Liver (tissue), 9 donors: ENCODE measurements around the gene CNTN1. TPM values are rescaled to one million over a fixed set of nuclear protein-coding genes. Genes with fewer than 3 reads are reported as not detected.

ENCODE experiments used
- DNase-seq: peaks from one replicate; pipeline ENCODE4 v3.0.0-alpha.2; 2017; ENCODE audit warnings: low spot score
- H3K27ac ChIP-seq, 2 donors: one replicate each; pipeline ENCODE4 v1.7.0; 2013; ENCODE audit warnings: inconsistent platforms in 2 of 2, low read length in 2 of 2, control low read depth in 1 of 2, low read depth in 1 of 2, mild to moderate bottlenecking in 1 of 2
- H3K27me3 ChIP-seq, 4 donors: one replicate each; pipeline versions ENCODE4 v1.6.1 to v1.7.0; 2013; ENCODE audit warnings: low read length in 3 of 4, inconsistent platforms in 1 of 4, mild to moderate bottlenecking in 1 of 4, moderate library complexity in 1 of 4; ENCODE audit not compliant: control insufficient read depth in 4 of 4, insufficient read depth in 4 of 4
- H3K36me3 ChIP-seq, 4 donors: one replicate each; pipeline versions ENCODE4 v1.6.1 to v1.7.0; 2013; ENCODE audit warnings: low read length in 3 of 4, mild to moderate bottlenecking in 3 of 4, low read depth in 1 of 4, moderate library complexity in 1 of 4; ENCODE audit not compliant: control insufficient read depth in 4 of 4, insufficient read depth in 3 of 4
- H3K4me1 ChIP-seq, 4 donors: one replicate each; pipeline versions ENCODE4 v1.6.1 to v1.7.0; 2013; ENCODE audit warnings: low read length in 3 of 4, mild to moderate bottlenecking in 3 of 4, moderate library complexity in 1 of 4; ENCODE audit not compliant: control insufficient read depth in 4 of 4, insufficient read depth in 4 of 4
- H3K4me3 ChIP-seq, 3 donors: one replicate each; pipeline versions ENCODE4 v1.6.1 to v1.7.0; 2013; ENCODE audit warnings: low read length in 3 of 3, control low read depth in 1 of 3, low read depth in 1 of 3, mild to moderate bottlenecking in 1 of 3
- H3K9ac ChIP-seq, 2 donors: one replicate each; pipeline ENCODE4 v1.7.0; 2013; ENCODE audit warnings: low read length in 2 of 2, mild to moderate bottlenecking in 2 of 2, moderate library complexity in 2 of 2, control low read depth in 1 of 2, low read depth in 1 of 2
- H3K9me3 ChIP-seq, 4 donors: one replicate each; pipeline versions ENCODE4 v1.6.1 to v1.7.0; 2013; ENCODE audit warnings: low read length in 3 of 4; ENCODE audit not compliant: control insufficient read depth in 4 of 4
- ATF3 ChIP-seq: IDR thresholded peaks from 2 replicates; pipeline ENCODE4 v1.6.1; 2016; ENCODE audit warnings: antibody characterized with exemption
- CTCF ChIP-seq: fragments of 150-350 bp; IDR thresholded peaks from 2 replicates; pipeline ENCODE4 v1.5.1; 2017; ENCODE audit warnings: improper control_type of control experiment, low read depth, low read length; ENCODE audit not compliant: missing input control
- EGR1 ChIP-seq, 2 donors: IDR thresholded peaks; 2 replicates each; pipeline ENCODE4 v1.6.1; 2016 to 2018; ENCODE audit warnings: antibody characterized with exemption in 2 of 2, low read depth in 2 of 2
- FOXA1 ChIP-seq: IDR thresholded peaks from 2 replicates; pipeline ENCODE4 v1.6.1; 2016; ENCODE audit warnings: antibody characterized with exemption
- FOXA2 ChIP-seq: IDR thresholded peaks from 2 replicates; pipeline ENCODE4 v1.6.1; 2016; ENCODE audit warnings: antibody characterized with exemption
- HNF4A ChIP-seq, 2 donors: conservative IDR thresholded peaks; 2 replicates each; pipeline ENCODE4 v1.6.1; 2016; ENCODE audit warnings: antibody characterized with exemption in 2 of 2, mild to moderate bottlenecking in 2 of 2
- HNF4G ChIP-seq: IDR thresholded peaks from 2 replicates; pipeline ENCODE4 v1.6.1; 2016; ENCODE audit warnings: antibody characterized with exemption
- JUND ChIP-seq, 2 donors: IDR thresholded peaks; 2 replicates each; pipeline ENCODE4 v1.6.1; 2016; ENCODE audit warnings: antibody characterized with exemption in 2 of 2
- RAD21 ChIP-seq, 2 donors: IDR thresholded peaks; 2 replicates each; pipeline ENCODE4 v1.6.1; 2016; ENCODE audit warnings: antibody characterized with exemption in 2 of 2, mild to moderate bottlenecking in 2 of 2
- REST ChIP-seq: IDR thresholded peaks from 2 replicates; pipeline ENCODE4 v1.6.1; 2016; ENCODE audit warnings: antibody characterized with exemption, mild to moderate bottlenecking
- RXRA ChIP-seq, 2 donors: IDR thresholded peaks; 2 replicates each; pipeline ENCODE4 v1.6.1; 2017 to 2018; ENCODE audit warnings: antibody characterized with exemption in 2 of 2, mild to moderate bottlenecking in 1 of 2
- SP1 ChIP-seq: IDR thresholded peaks from 2 replicates; pipeline ENCODE4 v1.6.1; 2018; ENCODE audit warnings: antibody characterized with exemption, mild to moderate bottlenecking
- YY1 ChIP-seq: IDR thresholded peaks from 2 replicates; pipeline ENCODE4 v1.6.1; 2016; ENCODE audit warnings: antibody characterized with exemption, mild to moderate bottlenecking
- ZBTB33 ChIP-seq: IDR thresholded peaks from 2 replicates; pipeline ENCODE4 v1.6.1; 2016; ENCODE audit warnings: antibody characterized with exemption
- WGBS: extraction: QIAGEN DNeasy Blood & Tissue Kit; methylation state at CpG from one replicate; pipeline ENCODE4 v1.1.7; 2013; 5-methylcytosine and 5-hydroxymethylcytosine counted together
- polyA plus RNA-seq, 2 donors: library from polyadenylated mRNA; stranded (reverse) in 1 of 2; unstranded in 1 of 2; fragments of 200-250 nt in 1 of 2; fragments of >200 nt in 1 of 2; fragmentation: Nextera tagmentation in 1 of 2; extraction: Ambion mirVana in 1 of 2; gene quantifications; one replicate each; pipeline versions ENCODE4 v1.2.1 to v1.2.3, GENCODE V29; 2013 to 2015
- total RNA-seq, 2 donors: library from RNA; depleted of rRNA; stranded (reverse); fragments of >200 nt; gene quantifications; one replicate each; pipeline ENCODE4 v1.2.3, GENCODE V29; 2014
- donor health status: healthy.
- donor health status: healthy.
- donor health status: healthy.
- donor health status: healthy.
- donor health status: healthy.

The CNTN1 gene
- total and polyA plus RNA-seq, 4 donors = 0.03 to 1.2 (median 0.43) TPM

- DNase-seq = no peak
- TF ChIP-seq JUND (IDR thresholded peaks at IDR 0.05) = no peak
- 79% methylated on average over 2 of the region's 2 CpGs for WGBS
Observed at GRCh38 chr12:40833818-40834217, 141.6 kb downstream of the CNTN1 start.

GRCh38 chr12:40834321-40834720 is 142.1 kb downstream of the CNTN1 start:
- Histone ChIP-seq H3K27me3 (no peaks in the 10 kb centered on the region), H3K9me3 (no peaks in the 10 kb centered on the region), H3K4me3 (no peak overlapping the region), H3K4me1 (no peaks in the 10 kb centered on the region), H3K9ac (no peak overlapping the region), H3K36me3 (no peaks in the 10 kb centered on the region), H3K27ac (no peak overlapping the region)
- TF ChIP-seq RAD21 (IDR thresholded peaks at IDR 0.05) (no peak), CTCF (no peak), REST (no peak), EGR1 (IDR thresholded peaks at IDR 0.05; ENCODE audit: low read depth in 2 of 2) (no peak), HNF4G (no peak), SP1 (no peak), RXRA (IDR thresholded peaks at IDR 0.05) (no peak), ATF3 (no peak), FOXA1 (no peak)
- DNase-seq = no peak
- WGBS = 72% methylated on average over 5 of the region's 5 CpGs

More at GRCh38 chr12:40833818-40834217, 141.6 kb downstream of the CNTN1 start:
- Histone ChIP-seq H3K4me3 (no peak overlapping the region), H3K36me3 (no peaks in the 10 kb centered on the region), H3K27me3 (no peaks in the 10 kb centered on the region), H3K4me1 (no peaks in the 10 kb centered on the region), H3K9ac (no peak overlapping the region), H3K27ac (no peak overlapping the region), H3K9me3 (no peaks in the 10 kb centered on the region)

GRCh38 chr12:40837891-40838429 is 145.7 kb downstream of the CNTN1 start:
- Histone ChIP-seq H3K27me3 (no peaks in the 10 kb centered on the region), H3K36me3 (no peaks in the 10 kb centered on the region), H3K4me1 (no peaks in the 10 kb centered on the region), H3K27ac (no peak overlapping the region), H3K9me3 (no peaks in the 10 kb centered on the region), H3K9ac (no peak overlapping the region), H3K4me3 (no peak overlapping the region)
- WGBS = 92% methylated on average over 6 of the region's 6 CpGs
- no peak for DNase-seq
- TF ChIP-seq RXRA (IDR thresholded peaks at IDR 0.05) (no peak), ATF3 (no peak), FOXA2 (no peak), REST (no peak), EGR1 (IDR thresholded peaks at IDR 0.05; ENCODE audit: low read depth in 2 of 2) (no peak), YY1 (no peak), HNF4G (no peak), ZBTB33 (no peak), HNF4A (conservative IDR thresholded peaks at IDR 0.05) (no peak)
